GM18520 (cell line): Measurements from ENCODE around the gene SEH1L.
"Not testable (repeated sequence)": the region's sequence is repeated elsewhere in the genome, so short reads cannot be mapped to it uniquely, and the experiment has no call there.

Experiments
- ATAC-seq: cut with Tn5 transposase; IDR thresholded peaks from one replicate; pipeline ENCODE4 v1.9.1; 2021; ENCODE audit not compliant: unreplicated experiment

SEH1L gene

GRCh38 chr18:12995424-12995823 lies 47.6 kb downstream of the SEH1L start:
- ATAC-seq, result no peak

DNA sequence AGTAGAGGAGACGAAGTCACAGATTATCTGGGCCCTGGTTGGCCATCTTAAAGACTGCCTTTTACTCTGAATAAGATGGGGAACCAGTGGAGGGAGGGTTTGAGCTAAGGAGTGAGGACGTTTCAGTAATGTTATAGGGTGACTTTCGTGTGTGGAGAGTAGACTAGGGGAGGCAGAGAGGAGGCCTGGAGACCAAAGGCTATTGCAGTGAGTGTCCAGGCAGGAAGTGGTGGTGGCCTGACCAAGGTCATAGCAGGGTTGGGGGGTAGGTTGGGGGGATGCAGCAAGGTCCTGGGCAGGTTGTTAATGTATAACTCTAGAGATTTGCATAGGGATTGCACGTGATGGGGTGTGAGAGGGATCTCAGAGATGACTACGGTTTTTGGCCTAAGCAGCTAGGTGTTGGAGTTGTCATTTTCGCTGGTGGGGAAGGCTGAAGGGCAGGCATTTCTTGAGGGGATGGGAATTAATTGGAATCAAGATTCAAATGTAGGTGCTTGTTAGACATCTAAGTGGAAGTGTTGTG lies 48.2 kb downstream of the SEH1L start:
- ATAC-seq, result no peak

DNA sequence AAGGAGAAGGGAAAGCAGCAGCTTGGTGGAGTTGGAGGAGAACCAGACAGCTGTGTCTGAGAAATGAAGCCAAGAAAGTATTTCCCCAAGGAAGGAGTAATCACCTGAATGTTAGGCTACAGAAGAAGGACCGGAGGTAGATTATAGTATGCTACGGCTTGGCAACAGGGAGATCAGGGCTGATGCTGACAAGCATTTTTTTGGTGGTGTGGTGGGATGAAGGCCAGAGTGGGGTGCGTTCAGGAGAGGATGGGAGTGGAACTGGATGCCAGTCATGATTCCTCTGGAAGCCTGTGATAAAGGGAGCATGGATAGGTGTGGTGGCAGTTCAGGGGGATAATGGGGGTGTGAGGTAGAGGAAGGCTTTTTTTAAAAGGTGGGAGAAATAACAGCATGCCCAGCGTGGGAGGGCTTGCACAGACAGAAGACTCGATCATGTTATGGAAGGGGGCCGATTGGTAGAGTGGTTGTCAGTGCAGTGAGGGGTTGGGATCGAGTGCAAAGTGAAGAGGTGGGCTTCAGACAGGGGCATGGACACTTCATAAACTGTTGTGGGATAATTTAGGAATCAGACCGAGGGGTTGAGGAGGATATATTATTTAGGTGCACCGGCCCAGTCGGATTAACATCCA lies 49.0 kb downstream of the SEH1L start:
- ATAC-seq, result no peak

- ATAC-seq, result not testable (repeated sequence)
Measured at GRCh38 chr18:12997330-12997729, 49.5 kb downstream of the SEH1L start.

DNA sequence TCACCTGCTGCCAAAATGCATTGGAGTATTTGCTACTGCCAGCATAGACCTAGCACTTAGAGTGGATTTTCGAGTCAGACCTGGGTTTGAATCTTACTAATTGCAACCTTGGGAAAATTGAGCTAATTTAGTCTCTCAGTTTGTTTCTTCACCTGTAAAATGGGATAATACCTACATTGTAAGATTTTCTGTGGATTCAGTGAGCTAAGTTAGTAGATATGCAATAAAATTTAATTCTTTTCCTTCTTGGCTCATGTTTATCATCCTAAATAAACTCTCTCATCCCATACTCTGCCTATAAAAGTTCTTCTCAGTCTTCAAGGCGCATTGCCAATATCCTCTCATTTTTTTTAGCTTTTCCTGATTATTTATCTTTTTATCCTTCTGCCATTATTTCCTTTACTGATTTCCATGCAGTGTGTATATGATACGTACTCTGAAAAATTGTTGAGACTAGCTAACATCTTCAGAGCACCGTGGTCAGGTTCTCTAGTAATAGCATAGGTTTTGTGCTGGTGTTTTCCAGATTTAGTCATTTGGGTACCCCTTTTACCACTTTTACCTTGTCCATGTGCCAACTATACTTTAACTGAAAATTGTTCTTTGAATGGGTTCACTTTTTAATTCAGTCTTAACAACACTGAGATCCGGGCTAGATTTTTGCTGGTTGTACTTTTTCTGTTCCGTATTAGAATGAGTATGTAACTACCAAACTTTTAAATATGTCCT lies 50.7 kb downstream of the SEH1L start:
- peak; percentile 52 for ATAC-seq

GRCh38 chr18:13003466-13003896 lies 55.7 kb downstream of the SEH1L start:
- ATAC-seq, result no peak

- ATAC-seq, result no peak
Measured at GRCh38 chr18:13004396-13004795, 56.6 kb downstream of the SEH1L start.

DNA sequence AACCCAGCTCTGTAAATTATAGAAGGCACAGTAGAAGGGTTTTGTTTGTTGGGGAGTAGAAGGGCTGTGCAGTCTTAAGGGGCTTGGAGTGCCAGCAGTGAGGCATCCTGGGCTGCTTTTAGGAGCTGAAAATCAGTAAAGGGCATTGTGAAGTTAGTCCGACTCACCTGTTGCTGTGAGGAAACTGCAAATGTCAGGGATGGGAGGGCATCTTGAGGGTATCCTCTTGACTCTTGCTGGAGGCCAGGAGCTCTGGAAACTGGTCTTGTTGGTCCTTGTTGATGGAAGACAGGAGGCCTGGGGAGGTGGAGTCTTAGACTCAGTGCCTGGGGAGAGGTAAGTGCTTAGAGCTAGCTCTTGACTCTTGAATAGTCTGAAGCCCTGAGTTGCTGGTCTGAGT lies 57.5 kb downstream of the SEH1L start:
- no peak for ATAC-seq

DNA sequence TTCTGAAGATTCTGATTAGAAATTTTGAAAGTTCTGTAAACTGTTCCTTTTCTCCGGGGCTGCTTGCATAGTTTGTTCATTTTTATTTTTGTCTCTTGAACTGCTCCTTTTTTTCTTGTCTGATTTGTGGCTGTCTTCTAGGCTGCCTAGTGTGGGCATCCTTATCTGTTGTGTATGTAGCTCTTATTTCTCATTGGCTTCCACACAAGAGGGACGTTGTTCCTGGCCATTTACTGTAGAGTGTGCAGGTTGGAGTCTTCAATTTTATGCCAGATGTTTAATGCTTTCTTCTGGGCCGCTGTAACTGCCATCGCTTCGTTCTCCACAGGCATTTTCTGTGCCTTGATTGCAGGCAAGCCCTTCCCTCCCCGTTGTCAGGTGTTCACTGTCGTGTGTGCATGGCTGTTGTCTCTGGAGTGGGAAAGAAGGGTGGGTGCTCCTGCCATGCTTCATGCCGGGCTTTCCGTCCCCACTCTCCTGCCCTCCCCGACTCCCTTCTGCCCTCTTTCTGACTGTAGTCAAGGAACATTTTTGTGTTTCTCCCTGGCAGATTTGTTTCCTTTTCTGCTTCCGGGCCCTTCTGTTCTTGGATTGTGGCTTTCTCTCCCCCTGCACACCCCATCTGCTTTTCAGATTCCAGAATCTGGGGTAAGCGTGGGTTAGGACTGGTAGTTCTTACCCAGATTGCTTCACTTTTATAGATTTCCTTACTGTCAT lies 58.9 kb downstream of the SEH1L start:
- ATAC-seq, result no peak

GRCh38 chr18:13007248-13007560 lies 59.4 kb downstream of the SEH1L start:
- no peak for ATAC-seq

- no peak for ATAC-seq
Measured at GRCh38 chr18:13011719-13012118, 63.9 kb downstream of the SEH1L start.

GRCh38 chr18:13014232-13014631 lies 66.4 kb downstream of the SEH1L start:
- no peak for ATAC-seq

DNA sequence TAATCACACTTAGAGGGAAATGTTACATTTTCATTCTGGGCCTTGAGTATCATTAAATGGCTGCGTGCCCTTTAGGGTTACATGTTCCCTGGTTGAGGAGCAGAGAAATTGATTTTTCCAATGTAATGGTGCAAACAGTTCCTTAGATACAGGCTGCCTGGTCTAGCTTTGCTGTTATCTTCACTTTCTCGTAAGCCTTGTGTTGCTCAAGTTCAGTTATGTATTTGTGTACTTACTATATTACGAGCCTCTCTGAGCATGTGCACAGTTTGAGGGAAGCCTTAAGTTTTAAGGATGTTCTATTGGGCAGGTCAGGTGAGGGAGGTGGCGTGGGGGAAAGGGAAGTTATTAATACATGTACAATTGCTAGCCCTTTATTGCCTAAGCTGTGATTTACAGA lies 67.0 kb downstream of the SEH1L start:
- no peak for ATAC-seq

DNA sequence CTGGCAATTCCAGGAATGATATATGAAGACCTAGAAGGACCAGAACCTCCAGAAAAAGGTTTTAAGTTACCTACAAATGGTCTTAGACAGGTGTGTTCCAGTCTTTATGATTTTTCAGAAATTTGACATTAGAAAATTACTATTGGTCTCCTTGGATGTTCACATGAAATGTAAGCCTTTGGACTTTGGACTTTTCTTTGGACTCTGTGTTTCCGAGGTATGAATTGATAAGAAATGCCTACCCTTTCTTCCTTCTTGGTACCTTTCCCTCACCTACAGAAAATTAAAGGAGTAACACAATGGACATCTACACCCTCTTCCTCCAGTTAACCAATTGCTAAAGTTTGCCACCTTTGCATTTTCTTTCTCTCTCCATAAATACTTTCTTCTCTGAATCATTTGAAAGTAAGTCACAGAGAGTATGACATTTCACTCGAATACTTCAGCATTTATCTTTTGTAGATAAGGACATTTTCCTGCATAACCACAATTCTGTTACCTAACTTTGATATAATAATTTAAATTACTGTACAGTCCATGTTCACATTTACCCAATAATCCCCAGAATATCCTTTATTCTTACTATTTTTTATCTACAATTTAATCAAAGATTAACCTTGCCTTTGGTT lies 69.5 kb downstream of the SEH1L start:
- no peak for ATAC-seq

DNA sequence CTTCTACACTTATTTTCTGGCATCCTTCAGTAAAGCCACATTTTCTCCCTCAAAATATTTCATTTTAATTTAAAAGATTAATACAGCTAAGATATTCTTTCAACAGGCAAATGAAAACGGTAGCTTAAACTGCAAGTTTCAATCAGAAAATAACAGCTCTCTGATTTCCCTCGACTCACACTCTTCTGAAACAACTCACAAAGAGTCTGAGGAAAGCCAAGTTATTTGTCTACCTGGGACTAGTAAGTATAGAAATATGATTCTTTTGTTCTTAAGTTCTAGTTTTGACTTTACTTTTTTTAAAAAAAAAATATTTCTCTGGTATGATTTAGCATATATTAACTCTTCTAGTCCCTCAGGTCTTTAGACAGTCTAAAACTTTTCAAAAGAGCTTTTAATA lies 70.6 kb downstream of the SEH1L start:
- ATAC-seq, result no peak

- ATAC-seq, result peak; percentile 61
Measured at GRCh38 chr18:13019301-13019700, 71.5 kb downstream of the SEH1L start.

- ATAC-seq, result no peak
Measured at GRCh38 chr18:13022644-13023043, 74.8 kb downstream of the SEH1L start.

GRCh38 chr18:13025233-13025632 lies 77.4 kb downstream of the SEH1L start:
- ATAC-seq, result no peak

GRCh38 chr18:13026583-13027270 lies 78.9 kb downstream of the SEH1L start:
- ATAC-seq, result no peak

DNA sequence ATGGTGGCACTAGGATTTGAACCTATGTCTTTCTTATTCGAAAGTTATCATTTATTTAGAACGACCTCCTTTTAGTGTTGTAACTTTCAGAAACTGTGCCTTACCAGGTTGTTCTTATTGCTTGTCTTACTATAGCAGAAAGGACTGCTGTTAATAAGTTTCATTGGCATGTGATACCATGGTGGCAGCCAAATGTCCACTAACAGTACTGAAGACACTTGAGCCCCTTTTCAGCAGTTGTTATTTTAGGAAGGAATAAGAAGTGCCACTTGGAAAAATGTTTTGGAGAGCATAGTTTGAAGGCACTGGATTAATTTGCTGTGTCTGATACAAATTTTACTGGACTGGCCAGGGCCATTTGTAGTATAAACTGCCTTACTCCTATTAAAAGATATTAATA lies 81.1 kb downstream of the SEH1L start:
- no peak for ATAC-seq

DNA sequence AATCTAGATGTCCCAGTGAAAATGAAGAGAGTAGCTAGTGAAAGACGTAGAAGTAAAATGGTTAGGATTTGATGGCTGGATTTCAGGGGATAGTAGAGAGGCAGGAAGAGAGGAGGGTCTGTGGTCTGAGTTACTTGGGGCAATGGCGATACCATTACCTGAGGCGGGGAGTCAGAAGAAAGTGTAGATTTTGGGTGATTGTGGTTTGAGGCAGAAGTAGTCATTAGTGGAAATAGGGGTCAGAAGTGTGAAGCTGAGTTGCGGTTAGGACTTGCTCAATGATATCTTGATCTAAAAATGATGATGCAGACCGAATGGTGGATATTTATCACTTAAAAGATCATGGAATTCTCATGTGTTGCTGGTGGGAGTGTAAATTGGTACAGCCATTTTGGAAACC lies 84.4 kb downstream of the SEH1L start:
- no peak for ATAC-seq
